ENCODE results near the gene MYNN.

Gene MYNN

GRCh38 chr3:169751875-169752274, 21.3 kb upstream of the MYNN start:
- no peak overlapping the region for H3K4me3 ChIP-seq (replicated peaks; ENCODE audit: low read depth, low read length)
- DNase-seq (ENCODE audit: extremely low read depth, low read depth): no peak
- no peak for TF ChIP-seq CTCF (IDR thresholded peaks at IDR 0.05; ENCODE audit: low read depth, low read length, missing control alignments)

- TF ChIP-seq CTCF (IDR thresholded peaks at IDR 0.05; ENCODE audit: low read depth, low read length, missing control alignments): no peak
- no peak overlapping the region for H3K4me3 ChIP-seq (replicated peaks; ENCODE audit: low read depth, low read length)
- no peak for DNase-seq (ENCODE audit: extremely low read depth, low read depth)
These were observed 18.5 kb upstream of the MYNN start for GRCh38 chr3:169754711-169755110.

GRCh38 chr3:169755488-169755887, 17.7 kb upstream of the MYNN start:
- TF ChIP-seq CTCF (IDR thresholded peaks at IDR 0.05; ENCODE audit: low read depth, low read length, missing control alignments): no peak
- no peak overlapping the region for H3K4me3 ChIP-seq (replicated peaks; ENCODE audit: low read depth, low read length)
- no peak for DNase-seq (ENCODE audit: extremely low read depth, low read depth)

- DNase-seq (ENCODE audit: extremely low read depth, low read depth): no peak
- H3K4me3 ChIP-seq (replicated peaks; ENCODE audit: low read depth, low read length): no peak overlapping the region
- no peak for TF ChIP-seq CTCF (IDR thresholded peaks at IDR 0.05; ENCODE audit: low read depth, low read length, missing control alignments)
These were observed 14.7 kb upstream of the MYNN start for GRCh38 chr3:169758359-169758994.

GRCh38 chr3:169759256-169759655, 13.9 kb upstream of the MYNN start:
- peak; percentile 14 for DNase-seq (ENCODE audit: extremely low read depth, low read depth)
- no peak overlapping the region for H3K4me3 ChIP-seq (replicated peaks; ENCODE audit: low read depth, low read length)
- no peak for TF ChIP-seq CTCF (IDR thresholded peaks at IDR 0.05; ENCODE audit: low read depth, low read length, missing control alignments)

- peak; percentile 35 for DNase-seq (ENCODE audit: extremely low read depth, low read depth)
- TF ChIP-seq CTCF (IDR thresholded peaks at IDR 0.05; ENCODE audit: low read depth, low read length, missing control alignments): no peak
These were observed 12.7 kb upstream of the MYNN start for GRCh38 chr3:169760479-169760878.

GRCh38 chr3:169764312-169764881, 8.8 kb upstream of the MYNN start:
- no peak for TF ChIP-seq CTCF (IDR thresholded peaks at IDR 0.05; ENCODE audit: low read depth, low read length, missing control alignments)
- peak overlapping the region; percentile 76 for H3K4me3 ChIP-seq (replicated peaks; ENCODE audit: low read depth, low read length)
- no peak for DNase-seq (ENCODE audit: extremely low read depth, low read depth)

More at GRCh38 chr3:169760479-169760878, 12.7 kb upstream of the MYNN start:
- H3K4me3 ChIP-seq (replicated peaks; ENCODE audit: low read depth, low read length): no peak overlapping the region

All from HFF-Myc (cell line).